ENCODE results near the gene CDH18. TPM values are rescaled to one million over a fixed set of nuclear protein-coding genes. Genes with fewer than 3 reads are reported as not detected.

CDH18 gene, protein sequence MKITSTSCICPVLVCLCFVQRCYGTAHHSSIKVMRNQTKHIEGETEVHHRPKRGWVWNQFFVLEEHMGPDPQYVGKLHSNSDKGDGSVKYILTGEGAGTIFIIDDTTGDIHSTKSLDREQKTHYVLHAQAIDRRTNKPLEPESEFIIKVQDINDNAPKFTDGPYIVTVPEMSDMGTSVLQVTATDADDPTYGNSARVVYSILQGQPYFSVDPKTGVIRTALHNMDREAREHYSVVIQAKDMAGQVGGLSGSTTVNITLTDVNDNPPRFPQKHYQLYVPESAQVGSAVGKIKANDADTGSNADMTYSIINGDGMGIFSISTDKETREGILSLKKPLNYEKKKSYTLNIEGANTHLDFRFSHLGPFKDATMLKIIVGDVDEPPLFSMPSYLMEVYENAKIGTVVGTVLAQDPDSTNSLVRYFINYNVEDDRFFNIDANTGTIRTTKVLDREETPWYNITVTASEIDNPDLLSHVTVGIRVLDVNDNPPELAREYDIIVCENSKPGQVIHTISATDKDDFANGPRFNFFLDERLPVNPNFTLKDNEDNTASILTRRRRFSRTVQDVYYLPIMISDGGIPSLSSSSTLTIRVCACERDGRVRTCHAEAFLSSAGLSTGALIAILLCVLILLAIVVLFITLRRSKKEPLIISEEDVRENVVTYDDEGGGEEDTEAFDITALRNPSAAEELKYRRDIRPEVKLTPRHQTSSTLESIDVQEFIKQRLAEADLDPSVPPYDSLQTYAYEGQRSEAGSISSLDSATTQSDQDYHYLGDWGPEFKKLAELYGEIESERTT
- 69.4 TPM for total RNA-seq

DNA sequence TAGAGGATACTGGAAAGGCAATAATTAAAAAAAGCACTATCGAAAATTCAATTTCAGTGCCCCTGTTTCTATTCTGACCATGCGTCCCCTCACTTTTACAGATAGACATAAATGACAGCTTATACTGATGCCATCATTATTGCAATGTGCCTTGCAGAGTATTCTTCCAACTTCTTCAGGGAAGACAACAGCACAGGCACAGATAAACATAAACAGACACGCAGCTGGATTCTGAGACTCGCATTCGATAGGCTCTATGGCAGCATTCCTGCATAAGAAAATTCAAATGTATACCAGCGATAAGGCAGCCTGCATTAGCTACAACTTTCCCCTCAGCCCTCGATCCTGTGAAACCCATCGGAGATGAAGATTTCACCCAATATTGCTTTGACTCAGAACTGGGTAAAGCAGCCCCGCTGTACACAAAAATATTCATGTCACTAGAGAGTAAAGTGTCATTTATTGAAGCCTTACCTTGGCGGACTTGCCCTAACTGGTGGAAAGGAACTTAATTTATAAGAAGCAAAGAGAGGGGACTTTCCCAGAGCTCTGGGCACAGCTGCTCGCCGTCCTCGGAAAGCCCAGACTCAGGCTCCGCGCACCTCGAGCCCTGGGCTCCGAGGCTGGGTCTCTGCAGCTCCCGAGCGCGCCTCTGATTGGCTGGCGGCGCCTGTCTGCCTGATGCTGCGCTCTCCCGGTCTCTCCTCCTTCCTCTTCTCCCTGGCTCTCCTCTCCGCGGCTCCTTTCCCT is at the start of gene CDH18:
Gene CDH18 (minus strand): TSS at position 589 of the 750 bp plus-strand sequence. CDS start 149,214 bp downstream, outside the sequence.

